ENCODE results near the gene LAG3. TPM values are rescaled to one million over a fixed set of nuclear protein-coding genes. Genes with fewer than 3 reads are reported as not detected.

LAG3 gene
- total and polyA plus RNA-seq, 2 experiments from 2014 or later, result 3.7 to 4.7 TPM

GRCh38 chr12:6725350-6725749 is 47.0 kb upstream of the LAG3 start (continued):
- no peak for TF ChIP-seq ETS1 (IDR thresholded peaks at IDR 0.05)
- no peak for TF ChIP-seq EZH2 (IDR thresholded peaks at IDR 0.05; ENCODE audit: low read depth, unreplicated experiment)
- TF ChIP-seq, protein P1, sequence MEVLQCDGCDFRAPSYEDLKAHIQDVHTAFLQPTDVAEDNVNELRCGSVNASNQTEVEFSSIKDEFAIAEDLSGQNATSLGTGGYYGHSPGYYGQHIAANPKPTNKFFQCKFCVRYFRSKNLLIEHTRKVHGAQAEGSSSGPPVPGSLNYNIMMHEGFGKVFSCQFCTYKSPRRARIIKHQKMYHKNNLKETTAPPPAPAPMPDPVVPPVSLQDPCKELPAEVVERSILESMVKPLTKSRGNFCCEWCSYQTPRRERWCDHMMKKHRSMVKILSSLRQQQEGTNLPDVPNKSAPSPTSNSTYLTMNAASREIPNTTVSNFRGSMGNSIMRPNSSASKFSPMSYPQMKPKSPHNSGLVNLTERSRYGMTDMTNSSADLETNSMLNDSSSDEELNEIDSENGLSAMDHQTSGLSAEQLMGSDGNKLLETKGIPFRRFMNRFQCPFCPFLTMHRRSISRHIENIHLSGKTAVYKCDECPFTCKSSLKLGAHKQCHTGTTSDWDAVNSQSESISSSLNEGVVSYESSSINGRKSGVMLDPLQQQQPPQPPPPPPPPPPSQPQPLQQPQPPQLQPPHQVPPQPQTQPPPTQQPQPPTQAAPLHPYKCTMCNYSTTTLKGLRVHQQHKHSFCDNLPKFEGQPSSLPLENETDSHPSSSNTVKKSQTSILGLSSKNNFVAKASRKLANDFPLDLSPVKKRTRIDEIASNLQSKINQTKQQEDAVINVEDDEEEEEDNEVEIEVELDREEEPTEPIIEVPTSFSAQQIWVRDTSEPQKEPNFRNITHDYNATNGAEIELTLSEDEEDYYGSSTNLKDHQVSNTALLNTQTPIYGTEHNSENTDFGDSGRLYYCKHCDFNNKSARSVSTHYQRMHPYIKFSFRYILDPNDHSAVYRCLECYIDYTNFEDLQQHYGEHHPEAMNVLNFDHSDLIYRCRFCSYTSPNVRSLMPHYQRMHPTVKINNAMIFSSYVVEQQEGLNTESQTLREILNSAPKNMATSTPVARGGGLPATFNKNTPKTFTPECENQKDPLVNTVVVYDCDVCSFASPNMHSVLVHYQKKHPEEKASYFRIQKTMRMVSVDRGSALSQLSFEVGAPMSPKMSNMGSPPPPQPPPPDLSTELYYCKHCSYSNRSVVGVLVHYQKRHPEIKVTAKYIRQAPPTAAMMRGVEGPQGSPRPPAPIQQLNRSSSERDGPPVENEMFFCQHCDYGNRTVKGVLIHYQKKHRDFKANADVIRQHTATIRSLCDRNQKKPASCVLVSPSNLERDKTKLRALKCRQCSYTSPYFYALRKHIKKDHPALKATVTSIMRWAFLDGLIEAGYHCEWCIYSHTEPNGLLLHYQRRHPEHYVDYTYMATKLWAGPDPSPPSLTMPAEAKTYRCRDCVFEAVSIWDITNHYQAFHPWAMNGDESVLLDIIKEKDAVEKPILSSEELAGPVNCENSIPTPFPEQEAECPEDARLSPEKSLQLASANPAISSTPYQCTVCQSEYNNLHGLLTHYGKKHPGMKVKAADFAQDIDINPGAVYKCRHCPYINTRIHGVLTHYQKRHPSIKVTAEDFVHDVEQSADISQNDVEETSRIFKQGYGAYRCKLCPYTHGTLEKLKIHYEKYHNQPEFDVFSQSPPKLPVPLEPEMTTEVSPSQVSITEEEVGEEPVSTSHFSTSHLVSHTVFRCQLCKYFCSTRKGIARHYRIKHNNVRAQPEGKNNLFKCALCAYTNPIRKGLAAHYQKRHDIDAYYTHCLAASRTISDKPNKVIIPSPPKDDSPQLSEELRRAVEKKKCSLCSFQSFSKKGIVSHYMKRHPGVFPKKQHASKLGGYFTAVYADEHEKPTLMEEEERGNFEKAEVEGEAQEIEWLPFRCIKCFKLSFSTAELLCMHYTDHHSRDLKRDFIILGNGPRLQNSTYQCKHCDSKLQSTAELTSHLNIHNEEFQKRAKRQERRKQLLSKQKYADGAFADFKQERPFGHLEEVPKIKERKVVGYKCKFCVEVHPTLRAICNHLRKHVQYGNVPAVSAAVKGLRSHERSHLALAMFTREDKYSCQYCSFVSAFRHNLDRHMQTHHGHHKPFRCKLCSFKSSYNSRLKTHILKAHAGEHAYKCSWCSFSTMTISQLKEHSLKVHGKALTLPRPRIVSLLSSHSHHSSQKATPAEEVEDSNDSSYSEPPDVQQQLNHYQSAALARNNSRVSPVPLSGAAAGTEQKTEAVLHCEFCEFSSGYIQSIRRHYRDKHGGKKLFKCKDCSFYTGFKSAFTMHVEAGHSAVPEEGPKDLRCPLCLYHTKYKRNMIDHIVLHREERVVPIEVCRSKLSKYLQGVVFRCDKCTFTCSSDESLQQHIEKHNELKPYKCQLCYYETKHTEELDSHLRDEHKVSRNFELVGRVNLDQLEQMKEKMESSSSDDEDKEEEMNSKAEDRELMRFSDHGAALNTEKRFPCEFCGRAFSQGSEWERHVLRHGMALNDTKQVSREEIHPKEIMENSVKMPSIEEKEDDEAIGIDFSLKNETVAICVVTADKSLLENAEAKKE (CRISPR knock-in tag; IDR thresholded peaks at IDR 0.05), result no peak
- TF ChIP-seq ZNF331 (CRISPR knock-in tag; IDR thresholded peaks at IDR 0.05; ENCODE audit: low read depth), result no peak
- TF ChIP-seq NANOG (IDR thresholded peaks at IDR 0.05; ENCODE audit: borderline replicate concordance), result no peak
- TF ChIP-seq POLR2AphosphoS5 (IDR thresholded peaks at IDR 0.05; ENCODE audit: low read depth), result no peak
- TF ChIP-seq STAT1 (IDR thresholded peaks at IDR 0.05; ENCODE audit: unreplicated experiment), result no peak
- no peak for TF ChIP-seq JUNB (IDR thresholded peaks at IDR 0.05; ENCODE audit: unreplicated experiment)

DNA sequence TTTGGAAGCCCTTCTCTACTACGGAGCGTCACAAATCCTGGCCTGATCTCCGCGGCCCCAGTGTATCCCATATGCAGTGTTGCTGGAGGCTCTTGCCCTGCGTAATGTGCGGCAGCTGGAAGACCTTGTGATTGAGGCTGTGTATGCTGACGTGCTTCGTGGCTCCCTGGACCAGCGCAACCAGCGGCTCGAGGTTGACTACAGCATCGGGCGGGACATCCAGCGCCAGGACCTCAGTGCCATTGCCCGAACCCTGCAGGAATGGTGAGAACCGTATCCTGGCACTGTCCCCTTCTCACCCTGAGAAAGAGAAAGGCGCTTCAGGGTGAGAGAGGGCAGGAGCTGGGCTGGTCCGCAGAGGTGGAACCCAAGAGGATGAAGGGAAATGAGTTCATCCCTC is 43.1 kb upstream of the LAG3 start:
- Mint-ChIP-seq H3K27me3 (ENCODE audit: insufficient read depth, low read depth, poor library complexity) (peaks cover 15% of the 10 kb centered on the region), H3K9me3 (no peaks in the 10 kb centered on the region), H3K4me3 (no peak overlapping the region), H3K36me3 (ENCODE audit: low read depth) (peaks cover 36% of the 10 kb centered on the region), H3K27ac (no peak overlapping the region), H3K4me1 (peaks cover 9% of the 10 kb centered on the region; the same call in 2 of the 3 replicates)
- Histone ChIP-seq H3K79me2 (replicated peaks; ENCODE audit: insufficient read depth) (peaks cover 12% of the 10 kb centered on the region; the same call in 1 of the 2 replicates), H3K4me2 (no peak overlapping the region), H3K27ac (ENCODE audit: low read depth) (no peak overlapping the region), H3K4me3 (no peak overlapping the region), H3K9me2 (ENCODE audit: insufficient read depth) (no peaks in the 10 kb centered on the region), H3K36me3 (ENCODE audit: insufficient read depth) (peaks cover 14% of the 10 kb centered on the region; the same call in 1 of the 2 replicates), H4K20me1 (replicated peaks; ENCODE audit: insufficient read depth) (no peaks in the 10 kb centered on the region), H3K27me3 (ENCODE audit: insufficient read depth) (no peaks in the 10 kb centered on the region), H3K4me1 (ENCODE audit: insufficient read depth) (peaks cover 9% of the 10 kb centered on the region), H2AFZ (no peak overlapping the region), H3F3A (replicated peaks; ENCODE audit: low read depth) (peaks cover 13% of the 10 kb centered on the region)
- no peak for DNase-seq (ENCODE audit: low spot score)
- ATAC-seq, result no peak
- no peak for TF ChIP-seq NANOG (IDR thresholded peaks at IDR 0.05; ENCODE audit: borderline replicate concordance)
- no peak for TF ChIP-seq EZH2 (IDR thresholded peaks at IDR 0.05; ENCODE audit: low read depth, unreplicated experiment)
- TF ChIP-seq JUNB (IDR thresholded peaks at IDR 0.05; ENCODE audit: unreplicated experiment), result no peak
- TF ChIP-seq STAT1 (IDR thresholded peaks at IDR 0.05; ENCODE audit: unreplicated experiment), result no peak
- no peak for TF ChIP-seq ZNF331 (CRISPR knock-in tag; IDR thresholded peaks at IDR 0.05; ENCODE audit: low read depth)
- no peak for TF ChIP-seq EZH2phosphoT487 (IDR thresholded peaks at IDR 0.05; ENCODE audit: unreplicated experiment)
- TF ChIP-seq CREB1 (CRISPR knock-in tag; IDR thresholded peaks at IDR 0.05; ENCODE audit: low read depth), result no peak
- TF ChIP-seq CTCF (conservative IDR thresholded peaks at IDR 0.05; ENCODE audit: low read depth in 2 of 2), result no peak
